Measurements from ENCODE around the gene POR.

DNA sequence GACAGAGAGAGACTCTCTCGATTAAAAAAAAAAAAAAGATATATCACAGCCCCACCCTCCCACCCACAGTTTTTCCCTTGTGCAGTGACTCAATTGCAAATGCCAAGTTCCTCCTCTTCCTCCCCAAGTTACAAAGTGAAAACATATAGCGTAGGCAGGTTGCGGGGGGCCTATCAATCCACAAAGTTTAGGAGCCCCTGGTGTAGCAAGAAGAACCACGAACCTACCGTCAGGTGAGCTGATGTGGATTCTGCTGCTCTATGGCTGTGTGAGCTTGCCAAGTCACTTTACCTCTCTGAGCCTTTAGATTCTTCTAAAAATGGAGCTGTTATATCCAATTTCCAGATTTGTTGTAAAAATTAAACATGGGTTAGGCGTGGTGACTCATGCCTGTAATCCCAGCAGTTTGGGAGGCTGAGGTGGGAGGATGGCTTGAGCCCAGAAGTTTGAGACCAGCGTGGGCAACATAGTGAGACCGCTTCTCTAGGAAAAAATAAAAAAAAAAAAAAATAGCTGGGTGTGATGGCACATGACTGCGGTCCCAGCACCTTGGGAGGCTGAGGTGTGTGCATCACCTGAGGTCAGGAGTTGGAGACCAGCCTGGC, 44.3 kb upstream of the POR start:
- no peak for TF ChIP-seq CTCF (IDR thresholded peaks at IDR 0.05; ENCODE audit: control extremely low read depth in 1 of 3, insufficient read depth in 1 of 3, low read depth in 1 of 3, low read length in 3 of 3)
- TF ChIP-seq POLR2AphosphoS5 (IDR thresholded peaks at IDR 0.05; ENCODE audit: low read depth, low read length), result no peak
- TF ChIP-seq KDM5A (IDR thresholded peaks at IDR 0.05; ENCODE audit: low read length), result no peak
- TF ChIP-seq MAFK (IDR thresholded peaks at IDR 0.05; ENCODE audit: low read depth, low read length), result no peak
- TF ChIP-seq KDM1A (IDR thresholded peaks at IDR 0.05; ENCODE audit: borderline replicate concordance, low read length), result no peak
- no peak for TF ChIP-seq CHD7 (IDR thresholded peaks at IDR 0.05; ENCODE audit: insufficient replicate concordance, low read length)
- TF ChIP-seq POLR2A (IDR thresholded peaks at IDR 0.05; ENCODE audit: control extremely low read depth in 1 of 2, low read depth in 2 of 2, low read length in 2 of 2), result no peak
- no peak for TF ChIP-seq SP1 (IDR thresholded peaks at IDR 0.05; ENCODE audit: low read depth, low read length)
- no peak for TF ChIP-seq RAD21 (IDR thresholded peaks at IDR 0.05 in 1 of 2, conservative IDR thresholded peaks at IDR 0.05 in 1 of 2; ENCODE audit: low read depth in 2 of 2, low read length in 2 of 2)
- TF ChIP-seq SIX5 (IDR thresholded peaks at IDR 0.05; ENCODE audit: low read depth, low read length), result no peak
- no peak for TF ChIP-seq SIN3A (conservative IDR thresholded peaks at IDR 0.05 in 1 of 2, IDR thresholded peaks at IDR 0.05 in 1 of 2; ENCODE audit: low read depth in 1 of 2, low read length in 2 of 2)
- no peak for TF ChIP-seq EZH2 (IDR thresholded peaks at IDR 0.05; ENCODE audit: low read depth, low read length, severe bottlenecking)
- no peak for TF ChIP-seq GABPA (IDR thresholded peaks at IDR 0.05; ENCODE audit: borderline replicate concordance, insufficient read depth, low read length)
